Fibroblast of peridontal ligament (primary cell): ENCODE data around the gene MAP3K5.
A peak's percentile ranks its signal among the peaks of the same experiment; 100 is the strongest.

Source experiments
- DNase-seq: peaks from one replicate; pipeline ENCODE4 v3.0.0-alpha.2; 2010; ENCODE audit errors: extremely low read depth

Gene MAP3K5

GRCh38 chr6:136773473-136773796, 18.8 kb downstream of the MAP3K5 start:
- DNase-seq = no peak

GRCh38 chr6:136772685-136773472, 19.4 kb downstream of the MAP3K5 start:
- no peak for DNase-seq

GRCh38 chr6:136771306-136771705, 21.0 kb downstream of the MAP3K5 start:
- DNase-seq = no peak

- no peak for DNase-seq
Observed at GRCh38 chr6:136769759-136770158, 22.5 kb downstream of the MAP3K5 start.

GRCh38 chr6:136769124-136769523, 23.2 kb downstream of the MAP3K5 start:
- no peak for DNase-seq

- peak; percentile 48 for DNase-seq
Observed at GRCh38 chr6:136767570-136768309, 24.5 kb downstream of the MAP3K5 start.

- DNase-seq = no peak
Observed at GRCh38 chr6:136767103-136767502, 25.2 kb downstream of the MAP3K5 start.

- DNase-seq = no peak
Observed at GRCh38 chr6:136766274-136766673, 26.0 kb downstream of the MAP3K5 start.

- no peak for DNase-seq
Observed at GRCh38 chr6:136764517-136764993, 27.7 kb downstream of the MAP3K5 start.

- DNase-seq = no peak
Observed at GRCh38 chr6:136763716-136764516, 28.4 kb downstream of the MAP3K5 start.

GRCh38 chr6:136763255-136763654, 29.0 kb downstream of the MAP3K5 start:
- DNase-seq = no peak

- DNase-seq = no peak
Observed at GRCh38 chr6:136762022-136762975, 30.0 kb downstream of the MAP3K5 start.

GRCh38 chr6:136761227-136761922, 30.9 kb downstream of the MAP3K5 start:
- peak; percentile 57 for DNase-seq

- peak; percentile 38 for DNase-seq
Observed at GRCh38 chr6:136760781-136761180, 31.5 kb downstream of the MAP3K5 start.

- peak; percentile 83 for DNase-seq
Observed at GRCh38 chr6:136757150-136757549, 35.1 kb downstream of the MAP3K5 start.

GRCh38 chr6:136754820-136755219, 37.5 kb downstream of the MAP3K5 start:
- no peak for DNase-seq

GRCh38 chr6:136753624-136754023, 38.7 kb downstream of the MAP3K5 start:
- DNase-seq = no peak

GRCh38 chr6:136752554-136752953, 39.7 kb downstream of the MAP3K5 start:
- no peak for DNase-seq

GRCh38 chr6:136751991-136752390, 40.3 kb downstream of the MAP3K5 start:
- DNase-seq = no peak

- DNase-seq = peak; percentile 92
Observed at GRCh38 chr6:136751522-136751956, 40.7 kb downstream of the MAP3K5 start.
